ENCODE data around the gene CHST12. TPM values are rescaled to one million over a fixed set of nuclear protein-coding genes. Genes with fewer than 3 reads are reported as not detected.

CHST12 gene
- total RNA-seq, 2 experiments from 2014 or later = 3.9 to 43.4 TPM

GRCh38 chr7:2405201-2405600 is 1.8 kb downstream of the CHST12 start:
- TF ChIP-seq CTCF (conservative IDR thresholded peaks at IDR 0.05; ENCODE audit: low read length) (no peak), EZH2phosphoT487 (IDR thresholded peaks at IDR 0.05; ENCODE audit: borderline replicate concordance, low read depth, low read length) (no peak)
- intact Hi-C loops (cut with micrococcal nuclease; ENCODE audit: unreplicated experiment) = loop anchor here (5.0 to 10.0 kb wide), 2 partner anchors 173 to 650 kb away; partner anchors contain the start of gene MAD1L1
- Histone ChIP-seq H3K4me3 (ENCODE audit: low read depth, low read length, poor library complexity, severe bottlenecking) (peak overlapping the region; percentile 91), H4K20me1 (ENCODE audit: insufficient read depth, low read length) (0 out of 2 replicates have a peak, but pooled peaks cover 4% of the 10 kb centered on the region), H3K79me2 (ENCODE audit: insufficient read depth, low read depth, low read length) (no peaks in the 10 kb centered on the region), H3K9me2 (ENCODE audit: insufficient read depth, low read length) (no peaks in the 10 kb centered on the region), H3K4me1 (ENCODE audit: insufficient read depth, low read length, poor library complexity, severe bottlenecking) (peaks cover 47% of the 10 kb centered on the region), H3K27ac (ENCODE audit: low read depth, low read length, poor library complexity, severe bottlenecking) (peak overlapping the region; percentile 67), H3K4me2 (ENCODE audit: low read length) (peak overlapping the region; percentile 88), H3K36me3 (ENCODE audit: insufficient read depth, low read length) (no peaks in the 10 kb centered on the region), H2AFZ (ENCODE audit: low read length) (no peak overlapping the region), H3K9me3 (ENCODE audit: low read length) (no peaks in the 10 kb centered on the region)
- ChIA-PET CTCF (ENCODE audit: unreplicated experiment) (interaction anchor here (0.8 kb wide), 1 partner anchor 305 kb away, joined by 3 read pairs; no protein-coding TSS in a partner anchor), POLR2A (interaction anchor here (1.0 to 1.6 kb wide), 3 partner anchors 14 to 21 kb away, joined by 3 to 8 read pairs (median 6); no protein-coding TSS in a partner anchor)
- BruUV-seq (replicated peaks) = no TSS peak
- no peak for DNase-seq (ENCODE audit: low spot score)

GRCh38 chr7:2405601-2406345 is 2.4 kb downstream of the CHST12 start:
- H2AFZ ChIP-seq (ENCODE audit: low read length) = no peak overlapping the region
- H3K27ac ChIP-seq (ENCODE audit: low read depth, low read length, poor library complexity, severe bottlenecking) = peak overlapping the region; percentile 67
- H3K4me1 ChIP-seq (ENCODE audit: insufficient read depth, low read length, poor library complexity, severe bottlenecking) = peaks cover 45% of the 10 kb centered on the region
- no peaks in the 10 kb centered on the region for H3K79me2 ChIP-seq (ENCODE audit: insufficient read depth, low read depth, low read length)
- no peaks in the 10 kb centered on the region for H3K36me3 ChIP-seq (ENCODE audit: insufficient read depth, low read length)
- no peaks in the 10 kb centered on the region for H3K9me2 ChIP-seq (ENCODE audit: insufficient read depth, low read length)
- no peaks in the 10 kb centered on the region for H3K9me3 ChIP-seq (ENCODE audit: low read length)
- intact Hi-C loops (cut with micrococcal nuclease; ENCODE audit: unreplicated experiment) = loop anchor here (1.0 to 10.0 kb wide), 4 partner anchors 20 to 651 kb away; partner anchors contain the start of genes EIF3B and MAD1L1
- no TSS peak for BruUV-seq (replicated peaks)
- peak overlapping the region; percentile 64 for H3K4me2 ChIP-seq (ENCODE audit: low read length)
- DNase-seq (ENCODE audit: low spot score) = peak; percentile 64
- TF ChIP-seq EZH2phosphoT487 (IDR thresholded peaks at IDR 0.05; ENCODE audit: borderline replicate concordance, low read depth, low read length) (no peak), CTCF (conservative IDR thresholded peaks at IDR 0.05; ENCODE audit: low read length) (no peak)
- 0 out of 2 replicates have a peak, but pooled peaks cover 4% of the 10 kb centered on the region for H4K20me1 ChIP-seq (ENCODE audit: insufficient read depth, low read length)
- ChIA-PET POLR2A (interaction anchor here (0.6 to 1.6 kb wide), 6 partner anchors 11 to 36 kb away, joined by 3 to 9 read pairs (median 6); no protein-coding TSS in a partner anchor), CTCF (ENCODE audit: unreplicated experiment) (interaction anchor here (0.8 kb wide), 1 partner anchor 305 kb away, joined by 3 read pairs; no protein-coding TSS in a partner anchor)
- peak overlapping the region; percentile 47 for H3K4me3 ChIP-seq (ENCODE audit: low read depth, low read length, poor library complexity, severe bottlenecking)
